ENCODE measurements around the gene FOXN3. TPM values are rescaled to one million over a fixed set of nuclear protein-coding genes. Genes with fewer than 3 reads are reported as not detected.

FOXN3 gene
- total RNA-seq, 1 experiment from 2014 or later = 125 TPM

DNA sequence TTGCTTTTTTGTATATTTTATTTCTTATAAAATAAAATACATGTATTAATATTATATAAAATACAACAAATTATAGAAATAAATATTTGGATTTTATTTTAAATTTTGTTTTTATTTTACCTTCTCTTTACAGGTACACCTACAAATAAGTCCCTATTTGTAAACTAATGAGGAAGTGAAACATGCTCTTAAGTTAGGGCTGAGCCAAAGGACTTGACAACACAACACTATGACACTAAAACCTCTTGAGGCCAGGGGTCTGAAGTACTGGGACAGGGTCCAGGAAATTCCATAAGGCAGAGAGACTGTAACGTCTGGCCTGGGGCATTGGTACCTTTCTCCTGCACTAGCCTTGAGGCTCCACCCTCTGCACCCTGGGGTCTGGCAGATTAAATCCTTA lies 293.2 kb downstream of the FOXN3 start:
- TF ChIP-seq, protein P1, sequence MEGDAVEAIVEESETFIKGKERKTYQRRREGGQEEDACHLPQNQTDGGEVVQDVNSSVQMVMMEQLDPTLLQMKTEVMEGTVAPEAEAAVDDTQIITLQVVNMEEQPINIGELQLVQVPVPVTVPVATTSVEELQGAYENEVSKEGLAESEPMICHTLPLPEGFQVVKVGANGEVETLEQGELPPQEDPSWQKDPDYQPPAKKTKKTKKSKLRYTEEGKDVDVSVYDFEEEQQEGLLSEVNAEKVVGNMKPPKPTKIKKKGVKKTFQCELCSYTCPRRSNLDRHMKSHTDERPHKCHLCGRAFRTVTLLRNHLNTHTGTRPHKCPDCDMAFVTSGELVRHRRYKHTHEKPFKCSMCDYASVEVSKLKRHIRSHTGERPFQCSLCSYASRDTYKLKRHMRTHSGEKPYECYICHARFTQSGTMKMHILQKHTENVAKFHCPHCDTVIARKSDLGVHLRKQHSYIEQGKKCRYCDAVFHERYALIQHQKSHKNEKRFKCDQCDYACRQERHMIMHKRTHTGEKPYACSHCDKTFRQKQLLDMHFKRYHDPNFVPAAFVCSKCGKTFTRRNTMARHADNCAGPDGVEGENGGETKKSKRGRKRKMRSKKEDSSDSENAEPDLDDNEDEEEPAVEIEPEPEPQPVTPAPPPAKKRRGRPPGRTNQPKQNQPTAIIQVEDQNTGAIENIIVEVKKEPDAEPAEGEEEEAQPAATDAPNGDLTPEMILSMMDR (conservative IDR thresholded peaks at IDR 0.05) = no peak

More for the DNA sequence above, 293.2 kb downstream of the FOXN3 start:
- no peak overlapping the region for H3K4me3 Mint-ChIP-seq
- no peak overlapping the region for H3K23ac ChIP-seq (ENCODE audit: insufficient read length, low read depth, low read length)
- no peak overlapping the region for H2AFZ ChIP-seq (ENCODE audit: low read length)
- no peak overlapping the region for H3K27ac ChIP-seq (ENCODE audit: insufficient read length, low read depth, low read length)
- H4K91ac ChIP-seq (ENCODE audit: insufficient read length, low read depth, low read length) = no peak overlapping the region
- no peak overlapping the region for H3K4ac ChIP-seq (ENCODE audit: low read depth, low read length)
- DNase-seq = no peak
- no peak overlapping the region for H2AK5ac ChIP-seq (ENCODE audit: insufficient read length, low read length)
- no peak overlapping the region for H4K5ac ChIP-seq (ENCODE audit: insufficient read length, low read depth, low read length)
- peaks cover 16 to 18% of the 10 kb centered on the region in 2 experiments for H3K4me1 Mint-ChIP-seq
- H4K8ac ChIP-seq (replicated peaks; ENCODE audit: insufficient read length, low read depth, low read length) = no peak overlapping the region
- H3K4me1 ChIP-seq (ENCODE audit: insufficient read depth, low read length) = peaks cover 11% of the 10 kb centered on the region
- H3K9me3 Mint-ChIP-seq = peaks cover 8 to 15% of the 10 kb centered on the region in 2 experiments; a peak in 4 of 5 replicates
- H3K9me3 ChIP-seq (ENCODE audit: control insufficient read depth, low read depth, low read length) = no peaks in the 10 kb centered on the region
- no peak overlapping the region for H3K9ac ChIP-seq (ENCODE audit: extremely low read depth, insufficient read length, low read length)
- no peak overlapping the region for H3K27ac Mint-ChIP-seq
- H4K20me1 ChIP-seq (ENCODE audit: control insufficient read depth, insufficient read depth, insufficient read length) = no peaks in the 10 kb centered on the region
- H3K18ac ChIP-seq (ENCODE audit: insufficient read length, low read depth, low read length) = no peak overlapping the region
- no peak overlapping the region for H2BK15ac ChIP-seq (ENCODE audit: low read depth, low read length)
- H3K4me2 ChIP-seq (ENCODE audit: insufficient read depth, insufficient read length, low read length) = no peak overlapping the region
- WGBS (ENCODE audit: extremely low coverage, insufficient read length, low lambda C conversion rate) = no CpG with 5 or more reads among the region's 1 CpG
- H3K14ac ChIP-seq (ENCODE audit: insufficient read depth, low read length) = no peak overlapping the region
- no peak overlapping the region for H3K56ac ChIP-seq (ENCODE audit: insufficient read length, low read depth, low read length)
- no peak overlapping the region for H2BK20ac ChIP-seq (ENCODE audit: low read depth, low read length, poor library complexity, severe bottlenecking)
- no peaks in the 10 kb centered on the region for H3K23me2 ChIP-seq (ENCODE audit: insufficient read length, low read depth, low read length, poor library complexity, severe bottlenecking)
- peaks cover 0 to 13% (median 7%) of the 10 kb centered on the region in 3 experiments; a peak in 4 of 7 replicates for H3K36me3 Mint-ChIP-seq (ENCODE audit: insufficient read depth in 1 of 3, low read depth in 3 of 3)
- H3K27me3 Mint-ChIP-seq (ENCODE audit: low read depth) = peaks cover 36% of the 10 kb centered on the region
- no peaks in the 10 kb centered on the region for H3K27me3 ChIP-seq (ENCODE audit: insufficient read depth, low read length)
- no peak overlapping the region for H2BK120ac ChIP-seq (ENCODE audit: low read depth, low read length, poor library complexity, severe bottlenecking)
- no peaks in the 10 kb centered on the region for H3K79me2 ChIP-seq (ENCODE audit: insufficient read depth, low read length)
- no peak overlapping the region for H3T11ph ChIP-seq (ENCODE audit: low read length)
- H2BK12ac ChIP-seq (ENCODE audit: insufficient read length, low read depth, low read length) = no peak overlapping the region
- H3K79me1 ChIP-seq (ENCODE audit: insufficient read depth, low read depth, low read length, poor library complexity, severe bottlenecking) = no peaks in the 10 kb centered on the region
- no peak overlapping the region for H2BK5ac ChIP-seq (ENCODE audit: insufficient read length, low read length)
